IMR-90 (cell line): ENCODE data around the gene ERCC6. TPM values are rescaled to one million over a fixed set of nuclear protein-coding genes. Genes with fewer than 3 reads are reported as not detected.

Experiments
- ATAC-seq: fragments of 200-7000 bp; cut with Tn5 transposase; 2 replicates; pipeline ENCODE4 v1.9.1; 2020; ENCODE audit warnings: low read depth, mild to moderate bottlenecking, moderate library complexity
- BruUV-seq: library from RNA; stranded (reverse); fragments of 400-500 nt; replicated peaks from 2 replicates; lab custom pipeline; 2021; lab: Mats Ljungman, UMichigan
- CTCF ChIA-PET: fragments of 300-600 bp; formaldehyde crosslinking; extraction: SDS; loops from one replicate; lab custom pipeline; 2021; ENCODE audit warnings: antibody characterized with exemption; lab: Yijun Ruan, JAX
- POLR2A ChIA-PET: fragments of 300-600 bp; sonication (Branson Sonifier 250); formaldehyde crosslinking; loops from one replicate; lab custom pipeline; 2022; ENCODE audit warnings: antibody characterized with exemption; ENCODE audit not compliant: unreplicated experiment; lab: Charles Lee
- DNase-seq: peaks from one replicate; pipeline ENCODE4 v3.0.0; 2013
- H2AFZ ChIP-seq: replicated peaks from 2 replicates; pipeline ENCODE3; 2013; ENCODE audit warnings: low read length, mild to moderate bottlenecking; ENCODE audit not compliant: poor library complexity
- H2AK5ac ChIP-seq: 2 replicates; pipeline ENCODE4 v1.6.1; 2013; ENCODE audit warnings: low read depth, low read length, inconsistent platforms
- H2AK9ac ChIP-seq: replicated peaks from 2 replicates; pipeline ENCODE3; 2013; ENCODE audit warnings: mild to moderate bottlenecking, low read depth, low read length, moderate library complexity; ENCODE audit not compliant: poor library complexity
- H2BK120ac ChIP-seq: 2 replicates; pipeline ENCODE4 v1.6.1; 2013; ENCODE audit warnings: low read depth, low read length, inconsistent platforms
- H2BK15ac ChIP-seq: 3 replicates; pipeline ENCODE4 v1.6.1; 2013; ENCODE audit warnings: low read depth, low read length, inconsistent platforms
- H2BK20ac ChIP-seq: 2 replicates; pipeline ENCODE4 v1.6.1; 2013; ENCODE audit warnings: low read depth, mild to moderate bottlenecking, inconsistent platforms, low read length, moderate library complexity
- H2BK5ac ChIP-seq: 2 replicates; pipeline ENCODE4 v1.6.1; 2013; ENCODE audit warnings: mild to moderate bottlenecking, low read depth, low read length, inconsistent platforms; ENCODE audit not compliant: poor library complexity, severe bottlenecking
- H3K14ac ChIP-seq: replicated peaks from 2 replicates; pipeline ENCODE4 v1.6.1; 2013; ENCODE audit warnings: low read depth, low read length, inconsistent platforms
- H3K18ac ChIP-seq: 2 replicates; pipeline ENCODE4 v1.6.1; 2013; ENCODE audit warnings: low read depth, low read length, control low read depth
- H3K23ac ChIP-seq: 2 replicates; pipeline ENCODE4 v1.6.1; 2013; ENCODE audit warnings: low read depth, low read length, inconsistent platforms
- H3K27ac ChIP-seq: 2 replicates; pipeline ENCODE4 v1.5.1; 2013; ENCODE audit warnings: mild to moderate bottlenecking, control low read depth, low read length; ENCODE audit not compliant: insufficient read depth
- H3K27me3 ChIP-seq: 2 replicates; pipeline ENCODE4 v1.6.1; 2013; ENCODE audit warnings: low read length; ENCODE audit not compliant: control insufficient read depth, insufficient read depth
- H3K36me3 ChIP-seq: 2 replicates; pipeline ENCODE4 v1.6.1; 2013; ENCODE audit warnings: low read length, mixed read lengths; ENCODE audit not compliant: control insufficient read depth, insufficient read depth
- H3K4ac ChIP-seq: 2 replicates; pipeline ENCODE4 v1.6.1; 2013; ENCODE audit warnings: low read depth, low read length, inconsistent platforms
- H3K4me1 ChIP-seq: 2 replicates; pipeline ENCODE4 v1.6.1; 2013; ENCODE audit warnings: low read length, mixed read lengths; ENCODE audit not compliant: control insufficient read depth, insufficient read depth
- H3K4me2 ChIP-seq: 2 replicates; pipeline ENCODE4 v1.6.1; 2013; ENCODE audit warnings: low read depth, mild to moderate bottlenecking, control low read depth, low read length, moderate library complexity
- H3K4me3 ChIP-seq: 2 replicates; pipeline ENCODE4 v1.5.1; 2013; ENCODE audit warnings: low read depth, mild to moderate bottlenecking, control low read depth, low read length, moderate library complexity; ENCODE audit not compliant: insufficient read depth
- H3K56ac ChIP-seq: 2 replicates; pipeline ENCODE4 v1.6.1; 2013; ENCODE audit warnings: low read length, inconsistent platforms; ENCODE audit not compliant: insufficient read depth; ENCODE audit errors: extremely low read depth
- H3K79me1 ChIP-seq, 2 experiments: 2 replicates each; pipeline ENCODE4 v1.6.1; 2013; ENCODE audit warnings: low read length in 2 of 2, inconsistent platforms in 1 of 2, low read depth in 1 of 2
- H3K9ac ChIP-seq: 2 replicates; pipeline ENCODE4 v1.6.1; 2013; ENCODE audit warnings: low read depth, low read length, control low read depth
- H3K9me1 ChIP-seq: 2 replicates; pipeline ENCODE4 v1.6.1; 2013; ENCODE audit warnings: low read length, inconsistent platforms; ENCODE audit not compliant: insufficient read depth
- H3K9me3 ChIP-seq: 2 replicates; pipeline ENCODE4 v1.6.1; 2013; ENCODE audit warnings: low read length; ENCODE audit not compliant: control insufficient read depth, insufficient read depth
- H4K20me1 ChIP-seq: 2 replicates; pipeline ENCODE4 v1.6.1; 2013; ENCODE audit warnings: low read length, inconsistent platforms; ENCODE audit not compliant: insufficient read depth
- H4K5ac ChIP-seq: 2 replicates; pipeline ENCODE4 v1.6.1; 2013; ENCODE audit warnings: mild to moderate bottlenecking, low read depth, low read length, control low read depth
- H4K8ac ChIP-seq, 2 experiments: 2 replicates each; pipeline ENCODE4 v1.6.1; 2013; ENCODE audit warnings: low read depth in 2 of 2, low read length in 2 of 2, control low read depth in 1 of 2, inconsistent platforms in 1 of 2
- H4K91ac ChIP-seq: 2 replicates; pipeline ENCODE4 v1.6.1; 2013; ENCODE audit warnings: low read depth, low read length, inconsistent platforms; ENCODE audit not compliant: insufficient read depth
- BHLHE40 ChIP-seq: fragments of 150-350 bp; IDR thresholded peaks from 2 replicates; pipeline ENCODE4 v1.6.1; 2016; ENCODE audit warnings: mild to moderate bottlenecking, low read depth, low read length
- CHD1 ChIP-seq: IDR thresholded peaks from 2 replicates; pipeline ENCODE4 v1.6.1; 2012; ENCODE audit warnings: low read depth, low read length, improper control_type of control experiment
- RFX5 ChIP-seq: IDR thresholded peaks from 2 replicates; pipeline ENCODE4 v1.8.0; 2012; ENCODE audit warnings: low read depth, mild to moderate bottlenecking, low read length, moderate library complexity
- WGBS, 2 experiments: methylation state at CpG; one replicate each; pipeline versions ENCODE4 v1.1.5 to v1.1.7; 2013; ENCODE audit warnings: missing lambda C conversion rate in 2 of 2; ENCODE audit not compliant: insufficient read length in 1 of 2; ENCODE audit errors: extremely low coverage in 2 of 2; 5-methylcytosine and 5-hydroxymethylcytosine counted together
- dilution Hi-C: fragments of 300-500 bp; cut with HindIII; formaldehyde crosslinking; loops from one replicate; pipeline ENCODE4 v1.14.3; 2018; ENCODE audit warnings: low sequenced_read_pairs; ENCODE audit not compliant: unreplicated experiment
- in situ Hi-C: fragments of 300-500 bp; cut with MboI; formaldehyde crosslinking; loops from 3 replicates; pipeline ENCODE4 v1.14.3; 2019; ENCODE audit warnings: low sequenced_read_pairs, inconsistent platforms, mixed read lengths
- intact Hi-C: fragments of 100-400 bp; cut with micrococcal nuclease; formaldehyde crosslinking; loops from 2 replicates; pipeline ENCODE4 v1.10.0; 2022
- polyA plus RNA-seq, 3 experiments: library from polyadenylated mRNA; depleted of rRNA; stranded (reverse); fragments of >200 nt; gene quantifications; 2 replicates each; pipeline ENCODE4 v1.2.3, GENCODE V29; 2012; ENCODE audit warnings: low replicate concordance in 1 of 3
- total RNA-seq: library from RNA; depleted of rRNA; stranded (reverse); fragments of >200 nt; gene quantifications from 2 replicates; pipeline ENCODE4 v1.2.3, GENCODE V29; 2012

Gene ERCC6
- total and polyA plus RNA-seq, 2 of the 4 experiments (the other 2 are of a cell fraction): 7.3 to 14.9 TPM

- Histone ChIP-seq H3K4me1 (no peaks in the 10 kb centered on the region), H3K4me3 (no peak overlapping the region), H3K27me3 (no peaks in the 10 kb centered on the region), H3K18ac (no peak overlapping the region), H2BK20ac (no peak overlapping the region), H2BK15ac (no peak overlapping the region), H2BK120ac (no peak overlapping the region), H2BK5ac (no peak overlapping the region), H3K14ac (no peak overlapping the region), H3K56ac (no peak overlapping the region), H3K4ac (no peak overlapping the region), H4K5ac (no peak overlapping the region), H3K79me1 (no peaks in the 10 kb centered on the region; a peak in 2 of 4 replicates), H4K91ac (no peak overlapping the region), H4K20me1 (no peaks in the 10 kb centered on the region), H3K9me1 (no peaks in the 10 kb centered on the region), H2AFZ (no peak overlapping the region), H3K23ac (no peak overlapping the region), H2AK9ac (no peak overlapping the region), H4K8ac (no peak overlapping the region), H3K9me3 (no peaks in the 10 kb centered on the region), H3K4me2 (no peak overlapping the region), H3K36me3 (peaks cover 14% of the 10 kb centered on the region), H2AK5ac (no peak overlapping the region), H3K9ac (no peak overlapping the region), H3K27ac (no peak overlapping the region)
- ChIA-PET POLR2A (no interaction called here), CTCF (interaction anchor here (0.7 kb wide), 1 partner anchor 864 kb away, joined by 3 read pairs; no protein-coding TSS in a partner anchor)
- in situ Hi-C loops: loop anchor here (25.0 kb wide), 1 partner anchor 958 kb away; no protein-coding TSS in a partner anchor
- dilution Hi-C loops: no loop called here
- no peak for TF ChIP-seq RFX5
- no peak for TF ChIP-seq BHLHE40
- no peak for TF ChIP-seq CHD1
- DNase-seq (no peak), ATAC-seq (no peak)
- intact Hi-C loops: no loop called here
- BruUV-seq: no TSS peak
- WGBS, 2 experiments: 100% methylated on average over 1 of the region's 8 CpGs; no CpG with 5 or more reads in 1 of the 2 experiments
These were observed 18.7 kb downstream of the ERCC6 start for GRCh38 chr10:49520122-49520775.
